ENCODE data around the gene FGF3.

DNA sequence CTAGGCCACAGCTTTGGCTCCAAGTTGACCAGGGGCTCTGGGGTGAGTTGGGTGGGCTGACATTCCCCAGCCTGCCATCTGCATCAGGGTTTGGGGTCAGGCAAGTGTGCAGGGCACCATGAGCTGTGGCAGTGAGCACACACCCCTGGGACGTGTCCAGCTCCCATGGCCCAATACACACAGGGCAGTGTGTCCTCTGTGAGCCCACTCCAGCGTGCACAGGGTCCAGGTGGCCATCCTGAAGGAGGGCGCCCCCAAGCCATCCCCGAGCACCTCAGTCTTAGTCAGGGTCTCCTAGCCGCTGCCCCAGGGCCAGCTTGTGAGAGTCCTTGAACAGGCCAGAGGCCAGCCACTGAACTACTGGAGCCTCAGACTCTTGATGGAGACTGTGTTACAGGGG lies 1.2 kb upstream of the FGF3 start:
- TF ChIP-seq, protein P1, sequence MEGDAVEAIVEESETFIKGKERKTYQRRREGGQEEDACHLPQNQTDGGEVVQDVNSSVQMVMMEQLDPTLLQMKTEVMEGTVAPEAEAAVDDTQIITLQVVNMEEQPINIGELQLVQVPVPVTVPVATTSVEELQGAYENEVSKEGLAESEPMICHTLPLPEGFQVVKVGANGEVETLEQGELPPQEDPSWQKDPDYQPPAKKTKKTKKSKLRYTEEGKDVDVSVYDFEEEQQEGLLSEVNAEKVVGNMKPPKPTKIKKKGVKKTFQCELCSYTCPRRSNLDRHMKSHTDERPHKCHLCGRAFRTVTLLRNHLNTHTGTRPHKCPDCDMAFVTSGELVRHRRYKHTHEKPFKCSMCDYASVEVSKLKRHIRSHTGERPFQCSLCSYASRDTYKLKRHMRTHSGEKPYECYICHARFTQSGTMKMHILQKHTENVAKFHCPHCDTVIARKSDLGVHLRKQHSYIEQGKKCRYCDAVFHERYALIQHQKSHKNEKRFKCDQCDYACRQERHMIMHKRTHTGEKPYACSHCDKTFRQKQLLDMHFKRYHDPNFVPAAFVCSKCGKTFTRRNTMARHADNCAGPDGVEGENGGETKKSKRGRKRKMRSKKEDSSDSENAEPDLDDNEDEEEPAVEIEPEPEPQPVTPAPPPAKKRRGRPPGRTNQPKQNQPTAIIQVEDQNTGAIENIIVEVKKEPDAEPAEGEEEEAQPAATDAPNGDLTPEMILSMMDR (IDR thresholded peaks at IDR 0.05): no peak
- TF ChIP-seq POLR2A (IDR thresholded peaks at IDR 0.05): no peak

Data from Peyer's patch (tissue), 4 donors.